HEK293T (cell line): Measurements from ENCODE around the gene PDIA6.

Source experiments
- CTCF ChIA-PET: fragments of 350-600 bp; formaldehyde crosslinking; extraction: SDS; loops from one replicate; lab custom pipeline; 2021; ENCODE audit warnings: antibody characterized with exemption, inconsistent platforms; lab: Yijun Ruan, JAX
- POLR2A ChIA-PET: fragments of 350-600 bp; formaldehyde crosslinking; extraction: SDS; loops from one replicate; lab custom pipeline; 2020; ENCODE audit warnings: antibody characterized with exemption, inconsistent platforms; lab: Yijun Ruan, JAX
- DNase-seq: peaks from one replicate; pipeline ENCODE4 v3.0.0; 2012; ENCODE audit warnings: mixed read lengths; ENCODE audit errors: extremely low spot score
- ARNT ChIP-seq: fragments of 450-650 bp; IDR thresholded peaks from 2 replicates; pipeline ENCODE4 v1.6.1; 2017; ENCODE audit warnings: mild to moderate bottlenecking
- BHLHE40 ChIP-seq: fragments of 450-650 bp; IDR thresholded peaks from 2 replicates; pipeline ENCODE4 v1.6.1; 2016; ENCODE audit warnings: mild to moderate bottlenecking, moderate library complexity, borderline replicate concordance
- CTBP1 ChIP-seq: fragments of 450-650 bp; IDR thresholded peaks from 2 replicates; pipeline ENCODE4 v1.6.1; 2016; ENCODE audit warnings: borderline replicate concordance
- ELF4 ChIP-seq: fragments of 450-650 bp; IDR thresholded peaks from 2 replicates; pipeline ENCODE4 v1.6.1; 2017; ENCODE audit warnings: antibody characterized with exemption
- FOXA1 ChIP-seq: fragments of 450-650 bp; IDR thresholded peaks from 2 replicates; pipeline ENCODE4 v1.6.1; 2016; ENCODE audit warnings: mild to moderate bottlenecking
- FOXK2 ChIP-seq: fragments of 450-650 bp; IDR thresholded peaks from 2 replicates; pipeline ENCODE4 v1.6.1; 2016; ENCODE audit warnings: mild to moderate bottlenecking
- FOXM1 ChIP-seq: fragments of 450-650 bp; IDR thresholded peaks from 2 replicates; pipeline ENCODE4 v1.6.1; 2017; ENCODE audit warnings: mild to moderate bottlenecking, borderline replicate concordance
- HDGF ChIP-seq: fragments of 450-650 bp; IDR thresholded peaks from 2 replicates; pipeline ENCODE4 v1.6.1; 2017; ENCODE audit warnings: antibody characterized with exemption, borderline replicate concordance
- L3MBTL2 ChIP-seq: fragments of 450-650 bp; conservative IDR thresholded peaks from 2 replicates; pipeline ENCODE4 v1.6.1; 2016; ENCODE audit warnings: mild to moderate bottlenecking
- LEF1 ChIP-seq: fragments of 450-650 bp; IDR thresholded peaks from 2 replicates; pipeline ENCODE4 v1.6.1; 2017; ENCODE audit warnings: mild to moderate bottlenecking, borderline replicate concordance
- NFRKB ChIP-seq: fragments of 450-650 bp; IDR thresholded peaks from 2 replicates; pipeline ENCODE4 v1.6.1; 2016; ENCODE audit warnings: mild to moderate bottlenecking, moderate library complexity
- PKNOX1 ChIP-seq: fragments of 450-650 bp; IDR thresholded peaks from 2 replicates; pipeline ENCODE4 v1.6.1; 2016
- SP1 ChIP-seq: fragments of 450-650 bp; IDR thresholded peaks from 2 replicates; pipeline ENCODE4 v1.6.1; 2017
- SUZ12 ChIP-seq: fragments of 450-650 bp; IDR thresholded peaks from 2 replicates; pipeline ENCODE4 v1.6.1; 2016; ENCODE audit warnings: mild to moderate bottlenecking
- TARDBP ChIP-seq: fragments of 450-650 bp; IDR thresholded peaks from 2 replicates; pipeline ENCODE4 v1.6.1; 2016
- ZNF384 ChIP-seq: fragments of 450-650 bp; IDR thresholded peaks from 2 replicates; pipeline ENCODE4 v1.6.1; 2016

PDIA6 gene

GRCh38 chr2:10759151-10759714 lies 53.4 kb downstream of the PDIA6 start:
- POLR2A ChIA-PET: no interaction called here
- CTCF ChIA-PET: no interaction called here

DNA sequence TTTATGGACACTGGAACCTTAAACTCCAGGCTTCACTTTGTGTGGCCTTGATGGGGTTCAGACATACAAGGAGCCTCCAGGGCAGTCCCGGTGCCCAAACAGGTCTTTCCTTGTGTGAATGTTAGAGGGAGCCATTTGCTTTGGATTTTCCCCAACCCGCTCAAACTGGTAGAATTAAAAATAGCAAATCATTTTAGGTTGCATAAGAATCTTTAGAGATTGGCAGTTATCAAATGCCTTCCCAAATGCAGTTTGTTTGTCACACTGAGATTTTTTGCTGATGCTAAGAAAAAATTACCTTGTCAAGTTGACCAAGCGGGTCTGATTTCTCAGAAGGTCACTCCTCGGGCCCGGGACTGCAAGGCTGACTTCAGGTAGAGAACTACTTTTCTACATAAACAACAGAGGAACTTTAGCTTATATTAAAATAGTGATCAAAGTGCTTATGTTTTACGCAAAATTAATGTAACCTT lies 54.7 kb downstream of the PDIA6 start:
- ChIA-PET CTCF (no interaction called here), POLR2A (no interaction called here)
- DNase-seq: no peak
- no peak for TF ChIP-seq PKNOX1

More at GRCh38 chr2:10759151-10759714, 53.4 kb downstream of the PDIA6 start:
- DNase-seq: no peak
- TF ChIP-seq PKNOX1: no peak
- no peak for TF ChIP-seq SUZ12
- TF ChIP-seq NFRKB: no peak
- TF ChIP-seq FOXA1: no peak
- no peak for TF ChIP-seq TARDBP
- no peak for TF ChIP-seq FOXK2
- no peak for TF ChIP-seq L3MBTL2
- TF ChIP-seq ELF4: no peak
- no peak for TF ChIP-seq LEF1
- TF ChIP-seq CTBP1: no peak
- TF ChIP-seq ARNT: no peak
- no peak for TF ChIP-seq FOXM1
- no peak for TF ChIP-seq SP1
- TF ChIP-seq HDGF: no peak
- TF ChIP-seq ZNF384: no peak
- TF ChIP-seq BHLHE40: no peak

DNA sequence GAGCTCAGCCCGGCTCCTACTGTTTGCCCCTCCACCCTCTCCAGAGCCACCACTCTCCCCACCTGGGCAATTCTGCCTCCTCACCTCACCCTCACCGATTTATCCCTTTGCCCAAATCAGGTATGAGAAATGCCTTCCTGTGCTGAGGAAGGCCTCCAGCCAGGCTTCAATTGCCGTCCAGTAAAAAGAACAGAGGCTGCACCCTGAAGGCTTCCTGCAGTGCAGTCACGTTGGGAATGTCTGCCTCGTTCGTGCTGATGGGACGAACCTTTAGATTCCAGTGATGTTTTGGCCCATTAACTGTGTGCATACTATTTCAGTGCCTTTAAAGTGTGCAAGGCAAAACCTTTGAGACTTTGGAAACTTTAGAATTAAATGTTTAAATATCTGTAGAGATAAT lies 57.0 kb downstream of the PDIA6 start:
- ChIA-PET POLR2A (no interaction called here), CTCF (no interaction called here)
- no peak for DNase-seq
- TF ChIP-seq FOXK2 (no peak), TARDBP (no peak), HDGF (no peak), ELF4 (no peak), CTBP1 (no peak), LEF1 (no peak), BHLHE40 (no peak), ZNF384 (no peak)

GRCh38 chr2:10753876-10754275 lies 58.7 kb downstream of the PDIA6 start:
- no peak for TF ChIP-seq L3MBTL2
- no peak for TF ChIP-seq FOXM1
- TF ChIP-seq SUZ12: no peak
- TF ChIP-seq ELF4: no peak
- TF ChIP-seq FOXA1: no peak
- TF ChIP-seq HDGF: no peak
- no peak for TF ChIP-seq BHLHE40
- no peak for TF ChIP-seq SP1
- no peak for TF ChIP-seq PKNOX1
- TF ChIP-seq FOXK2: no peak
- TF ChIP-seq LEF1: no peak
- TF ChIP-seq ARNT: no peak
- no peak for TF ChIP-seq ZNF384
- TF ChIP-seq CTBP1: no peak
- TF ChIP-seq NFRKB: no peak
- TF ChIP-seq TARDBP: no peak
- ChIA-PET CTCF (interaction anchor here (0.6 kb wide), 1 partner anchor 155 kb away, joined by 4 read pairs; no protein-coding TSS in a partner anchor), POLR2A (no interaction called here)
- no peak for DNase-seq

DNA sequence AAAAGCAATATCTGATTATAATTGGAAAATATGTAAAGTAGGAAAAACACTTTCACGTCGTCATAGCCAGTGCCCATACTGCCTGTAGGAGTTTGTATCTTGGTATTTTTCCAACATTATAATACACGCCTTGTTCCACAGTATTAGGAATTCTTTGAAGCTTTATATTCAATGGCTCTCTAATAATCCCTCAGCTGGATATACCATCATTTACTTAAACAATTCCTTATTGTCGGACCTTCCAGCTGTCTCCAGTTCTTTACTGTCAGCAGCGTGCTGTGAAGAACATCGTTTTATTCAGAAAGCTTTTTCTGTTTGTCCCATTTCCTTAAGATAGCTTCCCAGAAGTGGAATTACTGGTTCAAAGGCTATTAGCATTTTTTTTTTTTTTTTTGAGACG lies 59.4 kb downstream of the PDIA6 start:
- CTCF ChIA-PET: no interaction called here
- POLR2A ChIA-PET: no interaction called here
- DNase-seq: no peak
- no peak for TF ChIP-seq ELF4
- no peak for TF ChIP-seq SUZ12
- TF ChIP-seq TARDBP: no peak
- TF ChIP-seq LEF1: no peak
- TF ChIP-seq SP1: no peak
- no peak for TF ChIP-seq FOXA1
- TF ChIP-seq CTBP1: no peak
- no peak for TF ChIP-seq FOXM1
- TF ChIP-seq PKNOX1: no peak
- TF ChIP-seq NFRKB: no peak

DNA sequence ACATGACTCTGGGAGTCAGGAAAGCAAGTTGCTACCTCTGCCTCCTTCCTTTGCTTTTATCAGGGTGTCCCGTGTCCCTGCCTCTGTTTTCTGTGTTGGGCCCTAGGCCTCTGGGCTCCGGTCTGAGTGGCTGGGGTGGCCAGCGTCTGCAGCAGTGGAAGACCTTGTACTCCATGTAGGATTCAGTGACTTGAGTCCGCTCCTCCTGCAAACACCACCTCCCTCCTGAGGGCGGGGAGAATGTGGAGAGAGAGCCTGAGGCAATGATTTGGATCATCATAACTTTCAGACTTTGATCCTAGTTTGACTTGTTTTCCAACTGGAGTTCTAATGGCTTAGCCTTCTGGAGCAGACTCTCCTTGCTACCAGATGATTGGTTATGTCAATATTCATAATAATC lies 60.3 kb downstream of the PDIA6 start:
- no peak for TF ChIP-seq NFRKB
- no peak for TF ChIP-seq ELF4
- TF ChIP-seq LEF1: no peak
- no peak for TF ChIP-seq CTBP1
- no peak for TF ChIP-seq FOXA1
- no peak for TF ChIP-seq ZNF384
- no peak for TF ChIP-seq SP1
- no peak for TF ChIP-seq TARDBP
- TF ChIP-seq FOXK2: no peak
- no peak for TF ChIP-seq SUZ12
- TF ChIP-seq L3MBTL2: no peak
- TF ChIP-seq HDGF: no peak
- no peak for TF ChIP-seq ARNT
- TF ChIP-seq BHLHE40: no peak
- TF ChIP-seq PKNOX1: no peak
- TF ChIP-seq FOXM1: no peak
- DNase-seq: no peak
- ChIA-PET CTCF (no interaction called here), POLR2A (no interaction called here)
